Rectal smooth muscle tissue (tissue), 1 donor: ENCODE data around the gene RPS29.
"Not testable (repeated sequence)": the region's sequence is repeated elsewhere in the genome, so short reads cannot be mapped to it uniquely, and the experiment has no call there.

Experiments used
- H3K27ac ChIP-seq: one replicate; pipeline ENCODE4 v1.7.0; 2013; ENCODE audit warnings: low read depth, low read length, inconsistent platforms
- H3K27me3 ChIP-seq: one replicate; pipeline ENCODE4 v1.7.0; 2013; ENCODE audit warnings: low read length; ENCODE audit not compliant: control insufficient read depth, insufficient read depth
- H3K36me3 ChIP-seq: one replicate; pipeline ENCODE4 v1.7.0; 2013; ENCODE audit warnings: low read length; ENCODE audit not compliant: control insufficient read depth, insufficient read depth
- H3K4me1 ChIP-seq: one replicate; pipeline ENCODE4 v1.7.0; 2013; ENCODE audit warnings: low read length; ENCODE audit not compliant: control insufficient read depth, insufficient read depth
- H3K4me3 ChIP-seq: one replicate; pipeline ENCODE4 v1.7.0; 2013; ENCODE audit warnings: low read length
- H3K9ac ChIP-seq: one replicate; pipeline ENCODE4 v1.7.0; 2013; ENCODE audit warnings: low read length

Gene RPS29

DNA sequence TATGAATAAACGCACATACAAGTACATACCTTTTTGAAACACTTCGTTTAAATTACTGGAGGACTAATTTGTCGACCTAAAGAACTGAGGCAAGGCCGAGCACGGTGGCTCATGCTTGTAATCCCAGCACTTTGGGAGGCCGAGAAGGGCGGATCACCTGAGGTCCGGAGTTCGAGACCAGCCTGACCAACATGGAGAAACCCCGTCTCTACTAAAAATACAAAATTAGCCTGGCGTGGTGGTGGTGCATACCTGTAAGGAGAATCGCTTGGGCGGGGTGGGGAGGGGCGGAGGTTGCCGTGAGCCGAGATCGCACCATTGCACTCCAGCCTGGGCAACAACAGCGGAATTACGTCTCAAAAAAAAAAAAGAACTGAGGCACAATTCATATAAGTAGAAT is 33.1 kb upstream of the RPS29 start:
- peak overlapping the region; percentile 89 for H3K4me3 ChIP-seq
- not testable (repeated sequence) for H3K36me3 ChIP-seq, H3K4me1 ChIP-seq, H3K27me3 ChIP-seq, H3K9ac ChIP-seq
- H3K27ac ChIP-seq: peak overlapping the region; percentile 96

- Histone ChIP-seq H3K9ac (no peak overlapping the region), H3K4me3 (no peak overlapping the region), H3K27ac (no peak overlapping the region), H3K36me3 (peaks cover 2% of the 10 kb centered on the region), H3K27me3 (no peaks in the 10 kb centered on the region), H3K4me1 (peaks cover 10% of the 10 kb centered on the region)
Measured at GRCh38 chr14:49617852-49618519, 31.8 kb upstream of the RPS29 start.

DNA sequence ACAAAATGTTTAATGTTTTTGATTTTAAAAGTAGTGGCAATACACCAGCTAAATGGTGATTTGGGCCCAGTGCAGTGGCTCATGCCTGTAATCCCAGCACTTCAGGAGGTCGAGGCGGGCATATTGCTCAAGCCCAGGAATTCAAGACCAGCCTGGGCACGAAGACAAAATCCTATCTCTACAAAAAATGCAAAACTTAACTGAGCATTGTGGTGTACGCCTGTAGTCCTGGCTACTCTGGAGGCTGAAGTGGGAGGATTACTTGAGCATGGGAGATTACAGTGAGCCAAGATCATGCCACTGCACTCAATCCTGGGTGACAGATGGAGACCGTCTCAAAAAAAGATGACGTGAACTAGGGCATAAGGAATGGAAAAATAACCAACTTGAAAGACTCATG is 29.6 kb upstream of the RPS29 start:
- H3K27me3 ChIP-seq: no peaks in the 10 kb centered on the region
- H3K36me3 ChIP-seq: peaks cover 2% of the 10 kb centered on the region
- H3K27ac ChIP-seq: no peak overlapping the region
- no peaks in the 10 kb centered on the region for H3K4me1 ChIP-seq
- H3K9ac ChIP-seq: no peak overlapping the region
- no peak overlapping the region for H3K4me3 ChIP-seq

GRCh38 chr14:49614196-49614595 is 28.0 kb upstream of the RPS29 start:
- Histone ChIP-seq H3K4me3 (no peak overlapping the region), H3K27me3 (no peaks in the 10 kb centered on the region), H3K9ac (no peak overlapping the region), H3K4me1 (no peaks in the 10 kb centered on the region), H3K36me3 (peaks cover 2% of the 10 kb centered on the region), H3K27ac (no peak overlapping the region)

GRCh38 chr14:49612671-49613070 is 26.5 kb upstream of the RPS29 start:
- Histone ChIP-seq H3K4me1 (no peaks in the 10 kb centered on the region), H3K27ac (no peak overlapping the region), H3K36me3 (no peaks in the 10 kb centered on the region), H3K4me3 (no peak overlapping the region), H3K9ac (no peak overlapping the region), H3K27me3 (no peaks in the 10 kb centered on the region)

GRCh38 chr14:49612251-49612650 is 26.1 kb upstream of the RPS29 start:
- Histone ChIP-seq H3K36me3 (no peaks in the 10 kb centered on the region), H3K9ac (no peak overlapping the region), H3K4me3 (no peak overlapping the region), H3K4me1 (no peaks in the 10 kb centered on the region), H3K27ac (no peak overlapping the region), H3K27me3 (no peaks in the 10 kb centered on the region)

DNA sequence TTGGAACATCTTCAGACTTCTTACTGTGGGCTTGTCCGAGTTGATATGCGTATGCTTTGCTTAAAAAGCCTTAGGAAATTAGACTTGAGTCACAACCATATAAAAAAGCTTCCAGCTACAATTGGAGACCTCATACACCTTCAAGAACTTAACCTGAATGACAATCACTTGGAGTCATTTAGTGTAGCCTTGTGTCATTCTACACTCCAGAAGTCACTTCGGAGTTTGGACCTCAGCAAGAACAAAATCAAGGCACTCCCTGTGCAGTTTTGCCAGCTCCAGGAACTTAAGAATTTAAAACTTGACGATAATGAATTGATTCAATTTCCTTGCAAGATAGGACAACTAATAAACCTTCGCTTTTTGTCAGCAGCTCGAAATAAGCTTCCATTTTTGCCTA is 21.4 kb upstream of the RPS29 start:
- Histone ChIP-seq H3K9ac (no peak overlapping the region), H3K4me3 (no peak overlapping the region), H3K27ac (no peak overlapping the region), H3K36me3 (peaks cover 3% of the 10 kb centered on the region), H3K27me3 (no peaks in the 10 kb centered on the region), H3K4me1 (no peaks in the 10 kb centered on the region)

DNA sequence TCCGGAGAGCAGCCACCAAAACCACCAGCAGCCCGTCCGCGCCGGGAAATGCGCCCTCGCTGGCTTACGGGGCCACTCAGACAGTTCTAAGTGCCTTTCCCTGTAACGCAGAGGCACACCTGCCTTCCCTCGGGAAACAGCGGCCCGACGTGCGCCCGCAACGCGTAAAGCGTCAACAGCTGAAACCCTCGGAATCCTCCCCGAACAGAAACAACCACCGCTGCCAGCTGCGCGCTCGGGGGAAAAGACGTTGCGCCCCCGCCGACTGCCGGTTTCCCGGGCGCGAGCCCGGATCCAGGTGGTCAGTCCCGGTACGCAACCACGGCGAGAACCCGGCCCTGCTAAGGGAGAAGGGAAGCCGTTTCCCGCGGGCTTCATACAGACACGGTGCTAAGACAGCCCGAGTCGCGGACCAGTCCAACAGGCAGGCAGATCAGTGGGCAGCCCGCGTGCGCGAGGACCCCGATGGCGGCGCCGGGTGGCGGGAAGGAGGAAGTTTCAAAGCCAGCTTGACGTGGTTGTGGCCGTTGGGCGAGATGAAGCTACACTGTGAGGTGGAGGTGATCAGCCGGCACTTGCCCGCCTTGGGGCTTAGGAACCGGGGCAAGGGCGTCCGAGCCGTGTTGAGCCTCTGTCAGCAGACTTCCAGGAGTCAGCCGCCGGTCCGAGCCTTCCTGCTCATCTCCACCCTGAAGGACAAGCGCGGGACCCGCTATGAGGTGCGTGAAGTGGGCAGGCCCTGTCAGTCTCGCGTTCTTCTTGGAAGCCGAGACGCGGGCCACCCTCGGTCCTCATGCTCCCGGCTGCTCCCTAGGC is 12.5 kb upstream of the RPS29 start, which contains the start of gene LRR1:
Gene LRR1, plus strand, starts transcription at position 456 of the 816 bp plus-strand sequence. Its CDS starts 81 bp downstream, at position 537.
- Histone ChIP-seq H3K4me1 (no peaks in the 10 kb centered on the region), H3K27me3 (no peaks in the 10 kb centered on the region), H3K27ac (peak within 1 kb of the TSS; percentile 97), H3K36me3 (no peaks in the 10 kb centered on the region), H3K9ac (peak within 1 kb of the TSS; percentile 56), H3K4me3 (peak within 1 kb of the TSS; percentile 96)

DNA sequence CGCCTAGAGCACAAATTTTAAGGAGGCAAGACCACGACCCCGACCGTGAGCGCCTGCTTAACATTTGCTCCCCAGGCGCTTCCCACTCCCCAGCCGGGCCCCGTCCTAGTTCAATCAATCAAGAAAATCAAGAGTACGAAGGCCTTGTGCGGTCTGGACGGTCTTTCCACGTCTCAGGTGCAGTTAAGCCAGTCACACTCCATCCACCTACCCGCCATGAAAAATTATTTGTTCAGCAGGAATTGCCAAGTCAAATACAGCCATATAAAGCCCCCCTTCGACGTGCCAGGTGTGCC is 12.0 kb upstream of the RPS29 start:
- Histone ChIP-seq H3K27me3 (no peaks in the 10 kb centered on the region), H3K36me3 (no peaks in the 10 kb centered on the region), H3K9ac (peak overlapping the region; percentile 56), H3K27ac (peak overlapping the region; percentile 97), H3K4me3 (peak overlapping the region; percentile 96), H3K4me1 (no peaks in the 10 kb centered on the region)

GRCh38 chr14:49594347-49595091 is 8.3 kb upstream of the RPS29 start:
- Histone ChIP-seq H3K27me3 (no peaks in the 10 kb centered on the region), H3K4me1 (no peaks in the 10 kb centered on the region), H3K27ac (no peak overlapping the region), H3K9ac (no peak overlapping the region), H3K36me3 (no peaks in the 10 kb centered on the region), H3K4me3 (no peak overlapping the region)

DNA sequence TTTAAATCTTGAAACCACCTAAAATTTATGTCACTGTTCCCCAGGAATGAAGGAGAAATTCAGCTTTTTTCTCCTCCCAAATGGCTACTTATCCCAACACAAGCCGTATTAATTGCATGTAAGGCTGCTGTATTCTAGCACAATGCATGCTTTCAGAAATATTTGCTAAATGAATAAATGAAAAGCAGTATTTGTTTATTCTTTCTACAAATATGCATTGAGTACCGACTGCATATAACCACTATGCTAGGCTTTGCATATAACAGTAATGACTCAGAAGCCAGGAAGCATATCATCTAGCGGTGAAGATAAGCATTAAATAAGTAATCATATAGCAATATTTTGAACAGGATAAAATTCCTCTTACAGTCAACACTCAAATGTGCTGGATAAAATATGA is 6.8 kb upstream of the RPS29 start:
- Histone ChIP-seq H3K4me1 (no peaks in the 10 kb centered on the region), H3K27ac (no peak overlapping the region), H3K9ac (no peak overlapping the region), H3K4me3 (no peak overlapping the region), H3K27me3 (no peaks in the 10 kb centered on the region), H3K36me3 (no peaks in the 10 kb centered on the region)

- Histone ChIP-seq H3K4me3 (no peak overlapping the region), H3K27ac (no peak overlapping the region), H3K4me1 (no peaks in the 10 kb centered on the region), H3K9ac (no peak overlapping the region), H3K36me3 (peaks cover under 1% of the 10 kb centered on the region), H3K27me3 (no peaks in the 10 kb centered on the region)
Measured at GRCh38 chr14:49589387-49589786, 3.2 kb upstream of the RPS29 start.
